HepG2 (cell line): ENCODE measurements around the gene PKP4. TPM values are rescaled to one million over a fixed set of nuclear protein-coding genes. Genes with fewer than 3 reads are reported as not detected.

ENCODE experiments used
- ATAC-seq: fragments of 200-7000 bp; cut with Tn5 transposase; 3 replicates; pipeline ENCODE4 v1.9.1; 2020; ENCODE audit warnings: mild to moderate bottlenecking, moderate library complexity
- BruUV-seq: library from RNA; stranded (reverse); fragments of 400-500 nt; replicated peaks from 2 replicates; lab custom pipeline; 2021; lab: Mats Ljungman, UMichigan
- CTCF ChIA-PET: fragments of 300-600 bp; formaldehyde crosslinking; extraction: SDS; loops from one replicate; lab custom pipeline; 2021; ENCODE audit warnings: low total read pairs, inconsistent platforms, low intra/inter-chr PET ratio; lab: Yijun Ruan, JAX
- POLR2A ChIA-PET: fragments of 350-600 bp; sonication (Branson Sonifier 250); formaldehyde crosslinking; loops from one replicate; lab custom pipeline; 2020; ENCODE audit warnings: antibody characterized with exemption, inconsistent platforms; lab: Yijun Ruan, JAX
- DNase-seq: peaks from one replicate; pipeline ENCODE4 v3.0.0-alpha.2; 2015; ENCODE audit warnings: low spot score
- FAIRE-seq: peaks from 3 replicates; lab custom pipeline; 2011; peaks lifted over from hg19 to GRCh38; lab: Jason Lieb, UNC
- H2AFZ ChIP-seq: one replicate; pipeline ENCODE4 v1.6.1; 2011; ENCODE audit warnings: low read length, inconsistent platforms
- H3K27ac ChIP-seq: fragments of 300-600 bp; 3 replicates; pipeline ENCODE4 v1.8.0; 2011; ENCODE audit warnings: mixed run types, mild to moderate bottlenecking, mixed read lengths, low read length, inconsistent platforms; ENCODE audit not compliant: insufficient read depth; ENCODE audit errors: extremely low read length
- H3K27me3 ChIP-seq, 2 experiments: fragments of 200-600 bp in 1 of 2; 2 replicates in 1 of 2; 3 replicates in 1 of 2; pipeline versions ENCODE4 v1.6.0 to v1.8.0; 2011; ENCODE audit warnings: low read length in 2 of 2, mild to moderate bottlenecking in 2 of 2, moderate library complexity in 2 of 2, inconsistent platforms in 1 of 2; ENCODE audit not compliant: insufficient read depth in 2 of 2, control insufficient read depth in 1 of 2
- H3K36me3 ChIP-seq, 2 experiments: fragments of 200-600 bp in 1 of 2; replicated peaks in 1 of 2; 2 replicates in 1 of 2; 3 replicates in 1 of 2; pipeline versions ENCODE4 v1.5.1 to v1.8.0; 2011; ENCODE audit warnings: low read length in 2 of 2, inconsistent platforms in 1 of 2; ENCODE audit not compliant: insufficient read depth in 2 of 2, control insufficient read depth in 1 of 2
- H3K4me1 ChIP-seq: 2 replicates; pipeline ENCODE4 v1.5.1; 2012; ENCODE audit warnings: low read length, inconsistent platforms; ENCODE audit not compliant: insufficient read depth
- H3K4me2 ChIP-seq: 2 replicates; pipeline ENCODE4 v1.6.0; 2011; ENCODE audit warnings: low read depth, low read length, inconsistent platforms
- H3K4me3 ChIP-seq, 3 experiments: fragments of 200-600 bp in 1 of 3; sonication (generic), shearing (Covaris generic) in 1 of 3; replicated peaks in 1 of 3; 2 replicates each; pipeline ENCODE4 v1.5.1; 2011 to 2016; ENCODE audit warnings: low read length in 3 of 3, inconsistent platforms in 2 of 3, low read depth in 2 of 3, mild to moderate bottlenecking in 2 of 3, control low read depth in 1 of 3, mixed read lengths in 1 of 3; ENCODE audit not compliant: insufficient read depth in 1 of 3
- H3K79me2 ChIP-seq: one replicate; pipeline ENCODE4 v1.6.1; 2011; ENCODE audit warnings: low read length, inconsistent platforms; ENCODE audit not compliant: insufficient read depth
- H3K9ac ChIP-seq: 2 replicates; pipeline ENCODE4 v1.6.0; 2011; ENCODE audit warnings: mild to moderate bottlenecking, low read depth, low read length, inconsistent platforms; ENCODE audit not compliant: insufficient read depth
- H3K9me3 ChIP-seq: 2 replicates; pipeline ENCODE4 v1.5.1; 2012; ENCODE audit warnings: mild to moderate bottlenecking, low read length
- H4K20me1 ChIP-seq: 2 replicates; pipeline ENCODE4 v1.6.0; 2011; ENCODE audit warnings: inconsistent platforms, mild to moderate bottlenecking, low read length, moderate library complexity; ENCODE audit not compliant: insufficient read depth
- SKI ChIP-seq: fragments of 450-650 bp; IDR thresholded peaks from one replicate; pipeline ENCODE4 v1.6.1; 2018; ENCODE audit warnings: mild to moderate bottlenecking; ENCODE audit not compliant: partially characterized antibody
- ZNF652 ChIP-seq: IDR thresholded peaks from 2 replicates; pipeline ENCODE4 v1.6.1; 2016; ENCODE audit warnings: low read depth, borderline replicate concordance
- WGBS: methylation state at CpG from one replicate; pipeline ENCODE4 v1.1.6; 2017; ENCODE audit warnings: low lambda C conversion rate; 5-methylcytosine and 5-hydroxymethylcytosine counted together
- in situ Hi-C: cut with HindIII; loops from 2 replicates; pipeline ENCODE4 v1.10.0; 2017; ENCODE audit warnings: low pct_unique_long_range_greater_than_20kb; ENCODE audit not compliant: extremely low pct_ligation_motif_present
- intact Hi-C: fragments of 100-400 bp; cut with micrococcal nuclease; formaldehyde crosslinking; loops from one replicate; pipeline ENCODE4 v1.10.0; 2022; ENCODE audit not compliant: unreplicated experiment
- polyA plus RNA-seq, 8 experiments: library from polyadenylated mRNA; depleted of rRNA in 3 of 8; stranded (reverse) in 7 of 8; unstranded in 1 of 8; fragments of >200 nt; fragmentation: Illumina TruSeq in 4 of 8; extraction: Trizol in 4 of 8; gene quantifications; 2 replicates each; pipeline versions ENCODE4 v1.2.1 to v1.2.3, GENCODE V29; 2011 to 2016; ENCODE audit warnings: low read depth in 4 of 8, missing spikeins in 1 of 8, mixed read lengths in 1 of 8; ENCODE audit not compliant: insufficient read depth in 1 of 8
- total RNA-seq, 5 experiments: library from RNA; depleted of rRNA; stranded (reverse); fragments of >200 nt; fragmentation: Illumina TruSeq; extraction: Trizol; gene quantifications; 2 replicates each; pipeline ENCODE4 v1.2.3, GENCODE V29; 2016; ENCODE audit warnings: low read depth in 1 of 5
- TF ChIP-seq, protein P1 (sequence below): sonication (generic); formaldehyde crosslinking; IDR thresholded peaks from 2 replicates; pipeline ENCODE4 v1.5.0; 2020; ENCODE audit warnings: mild to moderate bottlenecking, missing genetic modification reagents, moderate library complexity

The PKP4 gene
- total and polyA plus RNA-seq, 2 of the 13 experiments (the other 11 are each of a cell fraction or from before 2014, with no cell fraction given) = 80.9 to 90.5 TPM

DNA sequence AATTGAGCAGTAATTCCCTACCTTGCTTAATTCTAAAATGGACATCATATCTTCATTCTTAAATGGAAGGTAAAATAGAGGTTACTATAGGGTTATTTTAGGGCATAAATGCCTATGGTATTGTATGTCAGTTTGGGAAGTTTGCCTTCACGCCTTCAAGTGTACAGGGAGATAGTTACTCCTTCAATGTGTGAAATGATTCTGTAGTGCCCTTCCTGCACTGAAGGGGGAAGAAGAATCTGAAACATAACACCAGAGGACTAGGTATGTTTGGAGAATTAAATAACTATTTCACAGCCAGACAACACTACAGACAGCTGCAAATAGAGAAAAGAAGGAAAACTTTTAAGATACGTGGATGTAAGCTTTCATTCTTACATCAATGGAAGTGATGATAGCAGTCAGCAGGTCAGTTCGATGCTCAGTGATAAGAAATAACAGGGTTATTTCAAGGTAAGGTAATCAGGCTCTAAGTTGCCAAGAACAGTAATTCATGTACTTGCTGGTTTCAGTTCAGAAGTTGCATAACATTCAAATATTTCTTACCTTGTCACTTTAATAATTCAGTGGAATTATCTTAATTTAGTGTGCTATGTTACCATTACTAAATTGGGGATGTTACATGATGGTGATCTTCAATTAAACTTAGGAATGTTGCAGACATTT, 4.0 kb downstream of the PKP4 start:
- BruUV-seq = no TSS peak
- DNase-seq (peak; percentile 14), ATAC-seq (no peak), FAIRE-seq (no peak)
- 90% methylated on average over 3 of the region's 3 CpGs for WGBS
- H3K9me3 ChIP-seq = no peaks in the 10 kb centered on the region
- H3K4me3 ChIP-seq = 0 out of 6 replicates have a peak overlapping the region, but pooled peaks of 1 of the 3 experiments have one; percentile 14
- CTCF ChIA-PET = no interaction called here
- peaks cover 54% of the 10 kb centered on the region for H4K20me1 ChIP-seq
- in situ Hi-C loops (loop anchor here (25.0 kb wide), 1 partner anchor 277 kb away; no protein-coding TSS in a partner anchor), intact Hi-C loops (loop anchor here (5.0 kb wide), 1 partner anchor 37 kb away; no protein-coding TSS in a partner anchor)
- 0 out of 5 replicates have a peak, but pooled peaks cover 0 to 2% of the 10 kb centered on the region in 2 experiments for H3K36me3 ChIP-seq
- H3K27ac ChIP-seq = no peak overlapping the region
- peaks cover 60% of the 10 kb centered on the region for H3K4me1 ChIP-seq
- H3K4me2 ChIP-seq = peak overlapping the region; percentile 87
- H3K27me3 ChIP-seq = no peaks in the 10 kb centered on the region; a peak in 1 of 5 replicates
- H3K79me2 ChIP-seq = peaks cover 84% of the 10 kb centered on the region
- no peak overlapping the region for H2AFZ ChIP-seq
- H3K9ac ChIP-seq = no peak overlapping the region
- POLR2A ChIA-PET = no interaction called here
- TF ChIP-seq, protein P1, sequence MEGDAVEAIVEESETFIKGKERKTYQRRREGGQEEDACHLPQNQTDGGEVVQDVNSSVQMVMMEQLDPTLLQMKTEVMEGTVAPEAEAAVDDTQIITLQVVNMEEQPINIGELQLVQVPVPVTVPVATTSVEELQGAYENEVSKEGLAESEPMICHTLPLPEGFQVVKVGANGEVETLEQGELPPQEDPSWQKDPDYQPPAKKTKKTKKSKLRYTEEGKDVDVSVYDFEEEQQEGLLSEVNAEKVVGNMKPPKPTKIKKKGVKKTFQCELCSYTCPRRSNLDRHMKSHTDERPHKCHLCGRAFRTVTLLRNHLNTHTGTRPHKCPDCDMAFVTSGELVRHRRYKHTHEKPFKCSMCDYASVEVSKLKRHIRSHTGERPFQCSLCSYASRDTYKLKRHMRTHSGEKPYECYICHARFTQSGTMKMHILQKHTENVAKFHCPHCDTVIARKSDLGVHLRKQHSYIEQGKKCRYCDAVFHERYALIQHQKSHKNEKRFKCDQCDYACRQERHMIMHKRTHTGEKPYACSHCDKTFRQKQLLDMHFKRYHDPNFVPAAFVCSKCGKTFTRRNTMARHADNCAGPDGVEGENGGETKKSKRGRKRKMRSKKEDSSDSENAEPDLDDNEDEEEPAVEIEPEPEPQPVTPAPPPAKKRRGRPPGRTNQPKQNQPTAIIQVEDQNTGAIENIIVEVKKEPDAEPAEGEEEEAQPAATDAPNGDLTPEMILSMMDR (CRISPR knock-in tag) = peak; percentile 20; the same call in 1 of the 2 replicates
- TF ChIP-seq SKI (no peak), ZNF652 (CRISPR knock-in tag) (0 out of 2 replicates have a peak, but pooled peaks have one; percentile 31)
